Stimulated activated CD4-positive, alpha-beta T cell treated with anti-CD3 and anti-CD28 coated beads, Interleukin-12 subunit alpha, Interleukin-12 subunit beta, amount 100 ng/mL, for 4 hours (primary cell): Measurements from ENCODE around the gene CDC14B.
"Not testable (repeated sequence)": the region's sequence is repeated elsewhere in the genome, so short reads cannot be mapped to it uniquely, and the experiment has no call there.

Source experiments
- DNase-seq: peaks from one replicate; pipeline ENCODE4 v3.0.0-alpha.2; 2020

The CDC14B gene

DNA sequence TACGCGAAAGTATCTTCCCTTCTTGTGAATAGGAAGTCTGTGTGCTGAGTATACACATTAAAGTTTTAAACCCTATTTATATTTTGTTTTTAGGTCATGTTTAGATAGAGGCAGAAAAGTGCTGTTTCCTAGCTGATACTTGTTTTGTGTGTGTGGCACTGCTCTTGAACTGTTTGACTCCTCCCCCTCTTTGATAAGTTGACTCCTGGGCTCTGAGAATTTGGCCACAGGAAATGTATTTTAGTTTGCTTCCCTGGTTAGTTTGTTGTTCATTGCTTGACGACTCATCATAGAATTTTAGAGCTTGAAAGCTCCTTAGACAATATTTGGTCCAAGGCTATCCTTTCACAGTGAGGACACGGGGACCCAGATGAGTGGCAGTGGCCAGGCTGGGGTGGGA lies 2.0 kb upstream of the CDC14B start:
- DNase-seq, result no peak

DNA sequence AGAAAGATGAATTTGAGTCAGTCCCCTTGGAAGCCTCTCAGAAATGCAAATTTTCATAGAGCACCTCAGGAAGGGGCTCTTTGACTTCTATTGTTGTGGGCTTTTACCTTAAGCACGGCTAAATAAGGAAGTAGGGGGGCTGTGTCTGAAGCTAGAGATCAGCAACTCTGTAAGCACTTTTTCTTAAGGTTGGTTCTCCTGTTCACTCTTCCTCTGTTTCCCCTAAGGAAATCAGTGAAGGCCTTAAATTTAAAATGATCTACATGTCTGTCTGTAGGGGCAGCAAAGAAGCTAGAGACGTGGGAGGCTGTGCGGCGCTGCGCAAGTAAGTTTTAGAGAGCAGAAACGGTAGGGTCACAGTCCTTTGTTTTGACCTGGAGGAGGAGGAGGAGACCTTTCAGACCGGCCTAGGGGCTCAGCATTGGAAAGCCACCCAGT lies 1.2 kb upstream of the CDC14B start:
- DNase-seq, result no peak

DNA sequence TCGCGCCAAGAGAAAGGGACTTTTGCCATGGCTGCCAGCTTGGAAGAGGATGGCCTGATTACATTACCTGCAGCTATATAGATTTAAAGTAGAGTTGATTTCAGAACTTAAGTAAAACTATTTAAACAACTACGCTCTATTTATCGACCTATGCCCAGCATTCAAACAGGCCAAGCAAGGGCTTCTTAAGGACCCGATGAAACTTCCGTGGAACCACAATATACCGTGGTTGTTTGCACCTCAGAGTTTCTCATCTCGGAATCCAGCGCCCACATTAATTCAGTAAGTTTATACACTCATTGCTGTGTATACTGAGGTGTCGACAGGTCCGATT lies 505 bp upstream of the CDC14B start:
- no peak for DNase-seq

DNA sequence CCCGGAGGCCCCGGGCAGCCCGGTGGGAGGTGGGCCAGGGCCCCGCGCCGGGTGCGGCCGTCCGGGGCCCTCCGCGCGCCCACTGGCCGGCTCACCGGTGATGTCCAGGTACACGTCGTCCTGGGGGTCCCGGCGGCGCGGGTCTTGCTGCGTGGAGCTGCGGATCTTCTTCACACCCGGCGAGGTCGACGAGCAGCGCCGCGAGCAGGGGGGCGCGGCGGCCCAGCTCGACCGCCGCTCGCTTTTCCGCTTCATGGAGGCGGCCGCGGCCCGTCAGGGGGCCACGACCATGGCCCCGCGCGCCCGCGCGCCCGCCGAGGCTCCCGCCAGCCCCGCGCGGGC lies 548 bp downstream of the CDC14B start:
- DNase-seq, result no peak

DNA sequence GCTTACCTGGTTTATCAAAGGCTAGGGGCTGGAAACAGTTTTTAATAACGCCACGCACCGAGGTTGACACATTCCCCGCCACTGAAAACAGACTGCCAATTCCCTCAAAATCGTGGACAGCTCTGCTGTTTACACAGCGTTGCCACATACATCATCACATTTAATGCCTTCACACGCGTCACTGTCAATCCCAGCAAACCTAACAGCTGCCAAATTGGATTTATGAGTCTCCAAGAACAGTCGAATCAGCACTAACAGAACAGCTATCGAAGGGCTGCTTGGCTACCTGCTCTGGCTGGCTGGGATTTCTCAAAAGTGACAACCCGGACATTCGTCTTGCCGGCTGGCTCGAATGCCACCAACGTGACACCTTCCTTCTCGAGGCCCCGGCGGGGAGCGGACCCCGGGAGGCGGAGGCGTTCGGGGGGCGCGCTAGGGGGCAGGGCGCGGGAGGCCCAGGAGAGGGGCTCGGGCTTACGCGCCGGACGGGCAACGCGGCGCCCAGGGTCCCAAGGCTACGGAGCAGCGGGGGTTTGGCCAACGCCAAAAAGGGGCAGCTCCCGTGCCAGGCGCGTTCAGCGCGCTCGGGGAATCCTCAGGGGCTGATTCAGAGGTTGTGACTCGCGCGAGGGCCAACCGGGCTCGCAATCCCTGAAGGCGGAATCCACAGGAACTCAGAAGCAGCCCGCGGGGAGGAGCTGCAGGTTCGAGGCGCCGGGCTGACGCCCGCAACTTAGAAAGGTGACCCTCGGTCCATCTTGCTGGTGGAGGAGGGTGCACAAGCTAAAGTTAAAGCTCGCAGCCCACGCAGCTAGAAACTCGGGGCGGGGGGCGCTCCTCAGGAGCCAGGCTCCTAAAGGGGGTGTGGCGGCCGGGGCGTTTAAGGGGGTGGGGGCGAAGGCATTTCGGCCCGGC lies 1.2 kb downstream of the CDC14B start:
- DNase-seq, result peak; percentile 18

DNA sequence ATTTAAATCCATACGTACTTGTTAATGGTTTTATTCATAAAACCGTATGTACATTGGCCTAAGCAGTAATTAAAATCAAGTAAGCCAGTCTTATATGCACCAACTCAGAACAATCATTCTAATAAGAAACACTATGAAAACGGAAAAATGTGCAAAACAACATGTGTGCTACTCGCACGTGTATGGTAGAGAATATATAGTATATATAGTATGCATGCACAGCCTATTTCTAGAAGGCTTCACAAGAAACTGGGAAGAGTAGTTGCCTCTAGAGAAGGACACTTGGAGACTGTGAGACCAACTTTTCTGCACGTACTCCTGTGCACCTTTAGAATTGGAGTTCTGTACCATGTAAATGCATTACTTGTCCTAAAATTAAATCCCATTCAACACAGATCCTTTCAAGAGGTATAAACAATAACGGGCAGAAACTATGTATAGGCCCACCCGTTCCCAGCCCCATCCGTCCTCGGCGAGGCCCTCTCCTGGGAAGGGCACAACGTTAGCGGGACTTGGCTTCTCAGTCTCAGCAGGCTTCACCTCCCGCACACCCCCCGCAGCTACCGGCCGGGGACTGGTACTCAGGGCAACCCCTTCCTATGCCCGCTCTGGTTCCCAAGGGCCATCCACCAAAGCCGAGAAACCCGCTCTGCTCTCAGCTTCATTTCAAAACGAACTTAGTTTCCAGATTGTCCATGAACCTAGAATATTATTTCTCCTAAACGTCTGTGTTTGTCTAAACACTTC lies 2.0 kb downstream of the CDC14B start:
- DNase-seq, result no peak

DNA sequence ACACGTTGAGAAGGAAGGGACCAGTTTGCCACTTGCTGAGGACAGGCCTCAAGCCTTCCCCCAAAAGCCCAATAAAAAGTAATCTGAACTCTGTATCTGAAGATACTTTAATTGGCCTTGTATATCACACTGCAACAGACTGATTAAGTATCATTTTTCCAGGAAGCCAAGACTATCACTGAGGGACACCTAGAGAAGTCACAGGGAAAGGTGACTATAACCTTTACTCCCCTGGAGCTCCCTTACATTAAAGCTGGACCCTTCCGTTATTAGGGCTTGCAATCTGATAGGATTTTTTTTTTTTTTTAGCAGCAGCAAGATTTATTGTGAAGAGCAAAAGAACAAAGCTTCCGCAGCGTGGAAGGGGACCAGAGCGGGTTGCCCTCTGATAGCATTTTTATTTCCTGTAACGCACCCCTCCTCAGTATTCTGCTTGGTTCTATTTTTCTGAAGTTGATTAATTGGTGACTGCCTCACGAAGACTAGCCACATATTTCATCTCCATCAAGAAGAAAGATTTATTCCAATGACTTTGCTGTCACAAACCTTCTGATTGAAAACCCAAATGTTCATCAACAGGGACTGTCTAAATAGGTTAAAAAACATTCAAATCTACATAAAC lies 2.7 kb downstream of the CDC14B start:
- no peak for DNase-seq

DNA sequence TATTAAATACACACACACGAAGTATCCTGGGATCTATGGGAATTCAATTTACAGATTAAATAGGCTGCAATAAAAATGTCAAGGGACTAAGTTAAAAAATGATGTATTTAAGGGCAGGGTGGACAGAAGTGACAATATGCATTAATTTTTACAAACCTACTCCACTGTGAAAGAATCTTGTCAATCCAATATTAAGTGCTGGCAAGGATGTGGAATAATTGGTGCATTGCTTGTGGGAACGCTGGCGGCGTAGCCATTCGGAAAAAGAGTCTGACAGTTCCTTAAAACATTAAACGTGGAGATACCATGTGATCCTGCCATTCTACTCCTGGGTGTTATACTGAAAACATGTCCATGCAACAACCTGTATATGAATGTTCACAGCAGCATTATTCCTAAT lies 4.2 kb downstream of the CDC14B start:
- DNase-seq, result no peak

DNA sequence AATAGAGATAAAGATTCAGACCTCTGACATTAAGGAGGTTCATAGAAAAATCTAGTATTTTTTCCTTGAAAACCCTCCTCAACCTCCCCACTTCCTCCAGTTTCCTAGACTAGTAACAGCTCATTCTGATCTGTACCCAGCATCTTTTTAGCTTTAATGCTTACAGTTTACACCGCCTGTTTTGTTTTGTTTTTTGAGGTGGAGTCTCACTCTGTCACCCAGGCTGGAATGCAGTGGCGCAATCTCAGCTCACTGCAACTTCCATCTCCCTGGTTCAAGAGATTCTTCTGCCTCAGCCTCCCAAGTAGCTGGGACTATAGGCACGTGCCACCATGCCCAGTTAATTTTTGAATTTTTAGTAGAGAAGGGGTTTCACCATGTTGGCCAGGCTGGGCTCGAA lies 5.0 kb downstream of the CDC14B start:
- DNase-seq, result not testable (repeated sequence)

DNA sequence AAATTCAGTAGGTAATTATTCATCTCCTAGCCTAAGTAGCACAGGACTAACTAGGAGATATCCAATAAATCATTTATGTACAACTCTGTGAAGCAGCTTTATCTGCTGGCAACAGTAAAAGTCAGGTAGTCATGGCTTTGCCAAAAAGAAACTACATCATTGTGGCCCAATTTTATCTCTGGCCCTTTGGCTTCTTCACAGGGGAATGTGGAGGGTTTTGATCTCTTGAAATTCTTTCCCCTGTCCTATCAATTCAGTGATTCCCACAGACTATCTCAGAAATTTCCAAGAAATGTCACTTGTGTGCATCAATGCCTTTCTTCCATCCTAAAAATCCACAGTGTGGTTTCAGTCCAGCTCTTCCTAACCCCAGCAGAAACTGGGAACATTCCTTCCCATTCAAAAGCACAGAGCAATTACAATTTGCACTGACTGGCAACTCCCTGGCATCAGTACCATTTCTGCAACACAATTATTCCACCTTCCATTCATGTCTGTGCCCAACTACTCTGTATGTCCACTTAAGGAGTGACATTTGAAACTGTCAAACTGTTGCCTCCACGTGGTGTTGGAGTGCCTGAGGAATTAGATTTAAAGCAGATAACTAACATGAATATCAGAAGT lies 6.6 kb downstream of the CDC14B start:
- DNase-seq, result no peak

DNA sequence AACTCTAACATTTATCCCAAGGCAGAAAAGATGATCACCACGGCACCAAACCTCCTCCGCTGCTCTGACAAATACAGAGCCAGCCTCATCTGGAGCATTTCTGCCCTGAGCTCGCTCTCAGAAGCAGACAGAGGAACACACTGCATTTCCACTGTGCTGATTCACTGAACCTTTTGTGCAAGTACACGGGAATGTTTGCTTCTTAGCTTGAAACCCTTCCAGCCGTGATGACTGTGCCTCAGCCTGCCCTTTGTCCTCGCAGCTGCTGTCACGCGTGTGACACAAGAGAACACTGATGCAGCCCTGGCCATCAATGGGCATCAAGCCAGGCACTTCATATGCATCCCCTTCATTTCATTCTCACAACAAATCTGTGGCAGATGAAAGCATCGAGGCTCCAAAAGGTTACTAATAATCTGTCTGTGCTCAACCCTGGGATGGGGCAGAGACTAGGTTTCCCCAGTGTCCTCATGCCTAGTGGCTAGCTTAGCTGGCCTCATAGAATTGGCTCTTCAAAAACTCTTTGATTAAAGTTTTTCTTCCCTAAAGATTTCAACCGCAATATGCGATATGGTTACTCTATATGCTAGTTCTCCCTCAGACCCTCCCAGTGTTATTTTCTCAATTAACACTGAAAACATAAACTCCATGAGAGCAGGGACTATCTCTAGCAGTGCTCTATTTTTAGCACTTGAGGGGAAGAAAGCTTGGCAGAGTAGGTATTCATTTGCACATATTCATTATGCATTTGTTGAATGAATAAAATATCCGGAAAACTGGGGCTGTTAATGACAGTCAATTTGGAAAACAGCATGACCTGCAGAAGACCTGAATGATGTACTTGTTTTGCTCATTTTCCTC lies 7.3 kb downstream of the CDC14B start:
- DNase-seq, result no peak

DNA sequence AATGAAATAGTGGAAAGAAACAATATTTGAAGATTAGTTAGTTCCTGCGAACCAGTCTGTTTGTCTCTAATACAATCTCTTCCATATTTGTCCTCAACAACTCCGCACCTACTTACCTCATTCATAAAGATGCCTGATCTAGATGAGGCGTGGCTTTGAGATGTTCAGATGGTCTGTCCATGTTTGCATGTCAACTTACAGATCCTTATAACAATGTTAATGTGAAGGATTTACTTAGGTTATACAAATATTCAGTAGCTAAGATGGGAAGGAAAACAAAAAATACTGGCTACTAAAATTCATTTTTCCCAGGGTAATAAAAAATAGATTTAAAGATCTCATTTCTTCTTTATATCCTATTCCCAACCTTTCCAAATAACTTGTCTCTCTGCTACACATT lies 8.3 kb downstream of the CDC14B start:
- no peak for DNase-seq

DNA sequence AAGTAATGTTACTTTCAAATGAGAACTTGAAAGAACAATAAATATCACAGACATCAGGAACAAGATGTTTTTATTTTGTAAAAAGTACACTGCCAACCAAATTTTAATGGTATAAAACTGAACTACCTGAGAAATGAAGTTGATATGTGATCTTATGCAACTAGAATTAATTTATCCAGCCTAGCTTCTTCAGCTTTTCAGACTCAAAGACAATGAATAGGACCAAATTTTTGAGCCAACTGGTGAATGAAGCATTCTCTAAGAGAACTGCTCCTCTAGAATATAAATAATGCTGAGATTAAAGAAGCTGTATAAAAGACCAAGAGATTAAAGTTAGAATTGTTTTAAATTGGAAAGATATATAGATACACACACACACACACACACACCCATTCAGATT lies 9.9 kb downstream of the CDC14B start:
- no peak for DNase-seq

DNA sequence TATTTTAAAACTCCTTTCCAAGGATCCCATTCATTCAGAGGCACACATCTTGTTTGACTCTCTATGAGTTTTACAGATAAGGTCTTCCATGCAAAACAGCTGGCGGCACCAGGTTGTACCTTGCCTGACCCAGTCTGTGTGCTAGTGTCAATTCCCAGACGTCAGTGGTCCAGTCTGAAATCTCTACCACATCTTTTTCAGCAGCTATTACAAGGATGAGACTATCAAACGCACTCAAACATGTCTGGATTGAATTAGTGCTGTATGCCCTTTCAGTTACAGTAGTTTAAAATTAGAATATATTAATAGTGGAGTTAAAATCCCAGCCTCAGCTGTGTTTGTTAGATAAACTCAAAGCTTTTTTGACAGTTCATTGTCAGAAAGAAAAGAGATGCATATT lies 11.7 kb downstream of the CDC14B start:
- no peak for DNase-seq

DNA sequence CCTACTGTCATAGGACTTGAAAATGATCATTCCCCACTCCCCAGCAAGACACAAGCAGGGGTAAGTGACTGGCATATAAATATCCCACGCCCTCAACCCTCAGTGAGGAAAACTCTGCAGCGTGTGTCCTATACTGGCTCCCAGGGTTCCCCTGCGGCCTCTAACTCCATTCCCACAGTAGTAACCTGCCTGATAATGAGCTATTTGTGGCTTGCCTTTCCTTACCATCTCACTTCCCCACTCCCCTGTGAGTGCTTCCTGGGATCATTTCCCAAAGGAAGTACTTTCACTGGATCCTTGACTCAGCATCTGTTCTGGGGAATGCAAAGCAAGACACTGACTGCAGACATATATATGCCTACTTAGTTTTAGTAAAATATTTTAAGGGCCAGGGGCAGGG lies 14.3 kb downstream of the CDC14B start:
- DNase-seq, result no peak

DNA sequence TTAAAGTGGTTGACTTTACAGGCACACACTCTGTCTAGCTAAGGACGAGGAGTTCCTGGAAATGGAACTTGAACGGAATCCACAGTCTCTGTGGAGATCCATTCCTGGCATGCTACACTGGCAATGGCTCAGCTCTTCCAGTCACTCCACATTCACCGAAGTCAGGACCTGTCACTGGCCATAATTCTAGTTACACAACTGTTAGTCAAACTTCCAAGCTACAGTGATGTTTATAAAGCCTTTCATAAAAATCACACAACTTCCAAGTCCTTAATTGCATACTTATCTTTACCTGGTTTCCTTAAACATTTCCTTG lies 15.7 kb downstream of the CDC14B start:
- no peak for DNase-seq

DNA sequence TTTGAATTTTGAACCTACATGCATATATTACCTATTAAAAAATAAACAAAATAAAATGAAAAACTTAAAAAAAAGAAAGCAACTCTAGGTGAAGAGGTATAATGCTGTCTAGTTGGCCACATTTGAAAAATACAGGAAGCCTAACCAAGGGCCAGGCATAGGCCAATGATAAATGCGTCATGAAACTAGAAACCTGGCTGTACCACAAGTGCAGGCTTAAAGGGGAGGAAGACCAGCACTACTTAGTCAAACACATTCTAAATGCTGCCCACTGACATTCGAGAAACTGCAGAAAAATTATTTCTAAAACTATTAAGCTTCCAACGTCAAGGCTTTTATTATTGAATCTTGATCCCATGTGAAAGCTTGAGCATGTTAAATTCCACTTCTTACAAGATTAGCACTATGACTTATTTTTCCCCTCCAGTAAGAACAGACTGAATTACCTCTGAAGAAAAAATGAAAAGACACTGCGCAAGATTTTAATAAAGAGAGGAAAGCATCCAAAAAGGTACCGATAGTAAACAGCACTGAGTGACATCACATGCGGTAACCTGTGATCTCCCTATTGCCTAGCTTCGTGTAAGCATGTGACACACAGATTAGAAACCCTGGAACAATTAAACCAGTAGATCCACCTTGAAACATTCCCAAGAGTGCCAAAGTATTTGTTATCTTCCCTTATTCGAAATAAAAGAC lies 16.2 kb downstream of the CDC14B start:
- DNase-seq, result no peak

DNA sequence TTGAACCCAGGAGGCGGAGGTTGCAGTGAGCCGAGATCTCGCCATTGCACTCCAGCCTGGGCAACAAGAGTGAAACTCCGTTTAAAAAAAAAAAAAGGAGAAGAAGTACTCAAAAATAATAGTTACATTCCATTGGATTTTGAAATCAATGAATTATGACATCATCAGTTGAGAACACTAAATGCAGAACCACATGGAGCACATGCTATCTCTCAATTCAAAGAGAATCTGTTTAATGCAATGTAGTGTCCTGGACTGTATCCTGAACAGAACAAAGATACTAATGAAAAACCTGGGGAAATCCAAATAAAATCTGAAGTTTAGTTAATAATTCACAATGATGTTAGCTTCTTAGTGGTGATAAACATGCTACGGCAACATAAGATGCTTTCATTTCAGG lies 20.3 kb downstream of the CDC14B start:
- DNase-seq, result no peak

DNA sequence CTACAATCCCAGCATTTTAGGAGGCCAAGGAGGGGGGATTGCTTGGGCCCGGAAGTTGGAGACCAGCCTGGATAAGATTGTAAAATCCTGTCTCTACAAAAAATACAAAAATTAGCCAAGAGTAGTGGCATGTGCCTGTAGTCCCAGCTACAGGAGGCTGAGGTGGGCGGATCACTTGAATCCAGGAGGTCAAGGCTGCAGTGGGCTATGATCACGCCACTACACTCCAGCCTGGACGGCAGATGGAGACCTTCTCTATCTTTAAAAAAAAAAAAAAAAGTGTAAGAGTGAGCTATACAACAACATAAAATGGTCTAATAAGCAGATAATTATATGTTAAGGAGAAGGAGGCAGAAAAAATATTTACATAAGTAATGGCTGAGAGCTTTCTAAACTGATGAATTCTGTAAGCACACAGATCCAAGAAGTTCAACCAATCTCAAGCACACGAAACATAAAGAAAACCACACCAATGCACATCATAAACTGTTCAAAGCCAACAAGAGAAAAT lies 23.0 kb downstream of the CDC14B start:
- DNase-seq, result no peak

DNA sequence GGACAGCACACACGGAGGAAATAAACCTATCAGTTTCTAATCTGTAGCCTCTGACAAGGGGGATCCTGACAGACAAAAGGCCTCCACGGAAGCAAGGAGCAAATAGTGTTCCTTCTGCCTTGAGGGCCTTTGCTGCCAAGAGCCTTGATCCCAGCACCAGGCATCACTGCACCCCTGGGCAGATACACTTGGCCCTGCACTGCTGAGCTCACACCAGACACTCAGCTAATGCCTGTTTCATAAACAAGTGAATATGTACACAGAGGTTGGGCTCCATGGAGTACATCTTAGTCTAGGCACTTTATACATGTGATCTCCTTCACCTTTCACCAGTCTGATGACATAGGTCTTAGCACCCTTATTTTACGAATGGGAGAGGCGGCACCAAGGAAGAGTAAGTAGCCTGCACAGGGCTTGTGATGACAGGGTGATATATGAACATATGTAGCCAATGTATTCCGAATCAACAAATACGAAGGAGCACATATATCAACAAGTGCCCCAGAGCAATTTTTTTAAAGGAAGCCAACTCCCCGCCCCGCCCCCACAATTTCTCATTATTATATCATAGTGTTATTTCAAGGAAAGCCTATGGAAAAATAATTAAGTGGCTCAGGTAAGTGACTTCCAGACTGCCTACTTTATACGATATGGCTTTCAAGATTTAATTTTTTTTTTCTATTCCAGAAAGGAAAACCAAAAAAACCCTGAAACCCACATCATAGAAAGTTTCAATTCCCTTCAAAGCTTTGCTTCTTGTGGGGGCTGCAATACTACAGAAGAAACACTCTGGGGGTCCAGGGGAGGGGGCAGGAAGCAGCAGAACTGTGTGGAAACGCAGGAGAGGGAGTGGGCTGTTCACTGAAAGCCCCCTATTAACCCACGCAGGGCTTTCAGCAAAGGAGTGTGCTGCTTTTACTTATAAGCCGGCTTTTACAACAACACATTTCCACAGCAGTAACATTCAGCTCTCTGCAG lies 32.0 kb downstream of the CDC14B start:
- no peak for DNase-seq

DNA sequence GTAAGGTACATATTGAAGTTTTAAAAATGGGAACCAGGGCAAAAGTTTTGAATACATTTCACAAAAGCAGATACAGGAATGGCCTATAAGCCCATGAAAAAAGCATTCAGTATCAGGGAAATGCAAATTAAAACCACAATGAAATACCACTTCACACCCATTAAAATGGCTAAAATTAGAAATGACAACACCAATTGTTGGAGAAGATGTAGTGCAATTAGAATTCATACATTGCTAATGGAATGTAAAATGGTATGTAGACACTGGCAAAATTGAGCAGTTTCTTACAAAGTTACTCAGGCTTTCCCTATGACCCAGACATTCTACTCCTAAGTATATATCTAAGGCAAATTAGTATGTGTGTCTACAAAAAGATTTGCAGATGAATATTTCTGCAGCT lies 34.2 kb downstream of the CDC14B start:
- DNase-seq, result no peak
